ENCODE results near the gene RIC8A. TPM values are rescaled to one million over a fixed set of nuclear protein-coding genes. Genes with fewer than 3 reads are reported as not detected.

RIC8A gene
- total RNA-seq, 1 donor from 2014 or later: 95.5 TPM

GRCh38 chr11:240315-240714 is 32.8 kb downstream of the RIC8A start:
- TF ChIP-seq CTCF (IDR thresholded peaks at IDR 0.05; ENCODE audit: partially characterized antibody, unreplicated experiment): no peak
- H3K36me3 Mint-ChIP-seq (ENCODE audit: unreplicated experiment): no peaks in the 10 kb centered on the region

DNA sequence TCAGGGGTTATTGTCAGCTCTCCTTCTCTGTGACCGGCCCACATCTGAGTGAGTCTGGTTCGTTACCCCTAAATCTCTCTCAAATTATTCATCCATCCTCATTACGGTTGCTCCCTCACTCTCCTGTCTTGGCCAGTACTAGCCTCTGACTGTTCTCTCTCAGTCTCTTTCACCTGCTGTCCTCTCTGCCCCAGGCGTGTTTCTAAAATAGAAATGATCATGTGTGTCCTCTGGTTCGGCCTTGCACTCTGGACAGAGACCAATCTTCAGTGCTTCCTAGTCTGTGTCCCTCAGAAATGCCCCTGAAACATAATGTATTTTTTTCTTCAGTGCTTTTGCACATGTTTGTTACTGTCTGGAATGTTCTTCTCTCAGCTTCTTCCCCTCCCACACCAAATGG is 34.1 kb downstream of the RIC8A start:
- Mint-ChIP-seq H3K4me1 (ENCODE audit: low read depth, unreplicated experiment) (peaks cover 1% of the 10 kb centered on the region), H3K4me3 (ENCODE audit: unreplicated experiment) (no peak overlapping the region), H3K27me3 (ENCODE audit: unreplicated experiment) (no peaks in the 10 kb centered on the region), H3K36me3 (ENCODE audit: unreplicated experiment) (no peaks in the 10 kb centered on the region), H3K9me3 (ENCODE audit: unreplicated experiment) (no peaks in the 10 kb centered on the region), H3K27ac (ENCODE audit: unreplicated experiment) (no peak overlapping the region)
- no peak for DNase-seq
- TF ChIP-seq CTCF (IDR thresholded peaks at IDR 0.05; ENCODE audit: partially characterized antibody, unreplicated experiment): no peak

More at GRCh38 chr11:240315-240714, 32.8 kb downstream of the RIC8A start:
- H3K4me3 Mint-ChIP-seq (ENCODE audit: unreplicated experiment): no peak overlapping the region
- H3K27ac Mint-ChIP-seq (ENCODE audit: unreplicated experiment): no peak overlapping the region
- no peak for DNase-seq
- H3K27me3 Mint-ChIP-seq (ENCODE audit: unreplicated experiment): peaks cover under 1% of the 10 kb centered on the region
- H3K9me3 Mint-ChIP-seq (ENCODE audit: unreplicated experiment): peaks cover 4% of the 10 kb centered on the region
- H3K4me1 Mint-ChIP-seq (ENCODE audit: low read depth, unreplicated experiment): peaks cover 1% of the 10 kb centered on the region

DNA sequence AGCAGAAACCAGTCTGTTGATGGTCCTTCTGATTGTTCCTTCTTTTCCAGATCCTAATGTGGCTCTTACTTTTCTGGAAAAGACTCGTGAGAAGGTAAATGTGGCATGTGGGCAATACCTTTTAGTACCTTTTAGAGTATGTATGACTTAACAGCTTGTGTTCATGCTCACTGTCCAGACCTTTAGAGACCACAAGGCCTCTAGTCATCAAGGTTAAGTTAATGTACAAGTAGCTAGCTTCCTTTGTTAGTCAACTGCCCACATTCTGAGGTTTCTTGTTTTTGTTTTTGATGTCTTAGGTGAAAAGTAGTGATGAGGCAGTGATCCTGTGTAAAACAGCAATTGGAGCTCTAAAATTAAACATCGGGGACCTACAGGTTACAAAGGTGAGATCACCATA is 36.9 kb downstream of the RIC8A start:
- Mint-ChIP-seq H3K9me3 (ENCODE audit: unreplicated experiment) (no peaks in the 10 kb centered on the region), H3K4me1 (ENCODE audit: low read depth, unreplicated experiment) (no peaks in the 10 kb centered on the region), H3K4me3 (ENCODE audit: unreplicated experiment) (no peak overlapping the region), H3K27ac (ENCODE audit: unreplicated experiment) (no peak overlapping the region), H3K36me3 (ENCODE audit: unreplicated experiment) (no peaks in the 10 kb centered on the region), H3K27me3 (ENCODE audit: unreplicated experiment) (no peaks in the 10 kb centered on the region)
- no peak for TF ChIP-seq CTCF (IDR thresholded peaks at IDR 0.05; ENCODE audit: partially characterized antibody, unreplicated experiment)
- DNase-seq: no peak

GRCh38 chr11:249062-249461 is 41.6 kb downstream of the RIC8A start:
- Mint-ChIP-seq H3K4me1 (ENCODE audit: low read depth, unreplicated experiment) (peaks cover 27% of the 10 kb centered on the region), H3K4me3 (ENCODE audit: unreplicated experiment) (no peak overlapping the region), H3K9me3 (ENCODE audit: unreplicated experiment) (peaks cover 7% of the 10 kb centered on the region), H3K27me3 (ENCODE audit: unreplicated experiment) (peaks cover 3% of the 10 kb centered on the region), H3K36me3 (ENCODE audit: unreplicated experiment) (peaks cover 4% of the 10 kb centered on the region), H3K27ac (ENCODE audit: unreplicated experiment) (peak overlapping the region; percentile 34)
- DNase-seq: no peak
- no peak for TF ChIP-seq CTCF (IDR thresholded peaks at IDR 0.05; ENCODE audit: partially characterized antibody, unreplicated experiment)

GRCh38 chr11:250274-250673 is 42.8 kb downstream of the RIC8A start:
- peaks cover 4% of the 10 kb centered on the region for H3K36me3 Mint-ChIP-seq (ENCODE audit: unreplicated experiment)
- H3K4me1 Mint-ChIP-seq (ENCODE audit: low read depth, unreplicated experiment): peaks cover 27% of the 10 kb centered on the region
- TF ChIP-seq CTCF (IDR thresholded peaks at IDR 0.05; ENCODE audit: partially characterized antibody, unreplicated experiment): no peak
- H3K4me3 Mint-ChIP-seq (ENCODE audit: unreplicated experiment): no peak overlapping the region
- H3K9me3 Mint-ChIP-seq (ENCODE audit: unreplicated experiment): peaks cover 7% of the 10 kb centered on the region
- no peak for DNase-seq
- H3K27ac Mint-ChIP-seq (ENCODE audit: unreplicated experiment): peak overlapping the region; percentile 62
- H3K27me3 Mint-ChIP-seq (ENCODE audit: unreplicated experiment): peaks cover 3% of the 10 kb centered on the region
